Activated CD4-positive, alpha-beta T cell treated with anti-CD3 and anti-CD28 coated beads, Interleukin-2, Interleukin-4, amounts not matched to agents 100 ng/mL and 50 ng/mL, durations not matched to agents 16 hours and 8 hours (primary cell): Measurements from ENCODE around the gene SPTBN4.
"Not testable (repeated sequence)": the region's sequence is repeated elsewhere in the genome, so short reads cannot be mapped to it uniquely, and the experiment has no call there.

Experiments
- DNase-seq: peaks from one replicate; pipeline ENCODE4 v3.0.0-alpha.2; 2020; ENCODE audit warnings: low spot score

The SPTBN4 gene

DNA sequence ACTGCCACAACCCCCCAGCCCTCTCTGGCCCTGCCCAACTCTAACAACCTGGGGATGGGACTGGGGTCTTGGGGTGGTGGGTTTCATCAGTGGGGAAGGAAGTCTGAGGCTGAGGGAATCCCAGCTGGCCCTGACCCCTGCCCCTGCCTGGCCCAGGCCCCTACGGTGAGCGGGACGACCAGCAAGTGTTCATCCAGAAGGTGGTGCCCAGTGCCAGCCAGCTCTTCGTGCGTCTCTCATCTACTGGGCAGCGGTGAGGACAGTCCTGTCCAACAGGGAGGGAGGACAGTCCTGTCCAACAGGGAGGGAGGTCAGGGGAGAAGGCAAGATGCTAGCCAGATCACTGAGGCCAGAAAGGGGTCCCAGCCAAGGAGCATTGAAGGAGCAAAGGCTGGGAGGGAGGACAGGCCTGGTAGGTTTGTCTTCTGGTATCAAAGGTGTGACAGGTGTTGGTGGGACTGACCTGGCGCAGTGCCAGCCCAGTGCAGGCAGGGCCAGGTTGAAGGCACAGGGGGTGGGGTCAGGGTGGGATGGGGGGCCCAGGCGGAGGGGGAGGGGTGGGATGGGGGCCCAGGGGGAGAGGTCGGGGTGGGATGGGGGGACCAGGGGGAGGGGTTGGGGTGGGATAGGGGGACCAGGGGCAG lies 122.2 kb downstream of the SPTBN4 start:
- no peak for DNase-seq

- no peak for DNase-seq
Observed at GRCh38 chr19:40589591-40590429, 123.0 kb downstream of the SPTBN4 start.

DNA sequence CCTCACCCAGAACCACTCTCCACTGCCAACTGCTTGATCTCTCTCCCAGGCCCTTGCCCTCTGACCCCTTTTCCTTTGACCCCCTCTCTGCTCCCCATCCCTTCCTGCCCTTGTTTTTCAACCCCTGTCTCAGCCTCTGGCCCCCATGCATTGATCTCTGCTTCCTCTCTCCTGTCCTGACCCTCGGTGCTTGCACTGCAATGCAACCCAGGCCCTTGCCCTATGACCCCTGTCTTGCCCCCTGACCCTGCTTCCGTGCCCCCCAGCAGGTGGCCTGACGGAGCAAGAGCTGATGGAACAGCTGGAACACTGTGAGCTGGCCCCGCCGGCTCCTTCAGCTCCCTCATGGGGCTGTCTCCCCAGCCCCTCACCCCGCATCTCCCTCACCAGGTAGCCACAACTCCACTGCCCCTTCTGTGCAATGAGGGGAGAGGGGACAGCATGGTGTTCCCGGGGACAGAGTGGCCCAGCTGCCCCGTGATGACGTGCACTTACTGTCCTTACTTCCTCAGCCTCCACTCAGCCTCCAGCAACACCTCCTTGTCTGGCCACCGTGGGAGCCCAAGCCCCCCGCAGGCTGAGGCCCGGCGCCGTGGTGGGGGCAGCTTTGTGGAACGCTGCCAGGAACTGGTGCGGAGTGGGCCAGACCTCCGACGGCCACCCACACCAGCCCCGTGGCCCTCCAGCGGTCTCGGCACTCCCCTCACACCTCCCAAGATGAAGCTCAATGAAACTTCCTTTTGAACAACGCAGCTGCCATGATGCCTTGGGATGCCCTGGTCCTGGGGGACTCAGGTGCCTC lies 123.9 kb downstream of the SPTBN4 start:
- no peak for DNase-seq

DNA sequence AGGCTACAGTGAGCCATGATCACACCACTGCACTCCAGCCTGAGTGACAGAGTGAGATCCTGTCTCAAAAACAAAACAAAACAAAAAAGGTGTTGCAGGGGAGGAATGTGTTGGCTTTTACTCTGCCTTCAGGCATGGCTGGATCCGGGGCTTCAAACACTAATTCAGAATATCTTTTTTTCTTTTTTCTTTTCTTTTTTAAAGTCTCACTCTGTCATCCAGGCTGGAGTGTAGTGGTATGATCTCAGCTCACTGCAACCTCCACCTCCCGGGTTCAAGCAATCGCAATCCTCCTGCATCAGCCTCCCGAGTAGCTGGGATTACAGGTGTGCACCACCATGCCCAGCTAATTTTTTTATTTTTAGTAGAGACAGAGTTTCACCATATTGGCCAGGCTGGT lies 124.9 kb downstream of the SPTBN4 start:
- DNase-seq, result not testable (repeated sequence)

- DNase-seq, result peak; percentile 58
Observed at GRCh38 chr19:40592170-40592569, 125.4 kb downstream of the SPTBN4 start.

DNA sequence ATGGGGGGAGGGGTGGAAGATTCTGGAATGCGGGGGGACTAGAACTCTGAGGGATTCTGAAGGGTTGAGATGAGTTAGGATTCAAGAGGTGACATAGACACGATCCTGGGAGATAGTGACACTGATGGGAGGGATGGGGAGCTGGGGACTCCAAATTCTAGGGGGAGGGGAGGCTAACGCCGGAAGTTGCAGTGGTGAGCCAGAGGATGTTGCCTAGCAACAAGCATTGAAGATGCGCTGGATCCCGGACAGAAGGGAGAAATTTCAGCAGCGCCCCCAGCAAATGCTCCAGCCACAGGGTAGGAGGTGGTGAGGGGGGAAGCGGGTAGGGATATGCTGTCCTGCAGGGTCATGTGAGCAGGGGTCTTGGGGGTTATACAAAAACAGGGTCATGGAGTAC lies 127.5 kb downstream of the SPTBN4 start:
- DNase-seq, result no peak

DNA sequence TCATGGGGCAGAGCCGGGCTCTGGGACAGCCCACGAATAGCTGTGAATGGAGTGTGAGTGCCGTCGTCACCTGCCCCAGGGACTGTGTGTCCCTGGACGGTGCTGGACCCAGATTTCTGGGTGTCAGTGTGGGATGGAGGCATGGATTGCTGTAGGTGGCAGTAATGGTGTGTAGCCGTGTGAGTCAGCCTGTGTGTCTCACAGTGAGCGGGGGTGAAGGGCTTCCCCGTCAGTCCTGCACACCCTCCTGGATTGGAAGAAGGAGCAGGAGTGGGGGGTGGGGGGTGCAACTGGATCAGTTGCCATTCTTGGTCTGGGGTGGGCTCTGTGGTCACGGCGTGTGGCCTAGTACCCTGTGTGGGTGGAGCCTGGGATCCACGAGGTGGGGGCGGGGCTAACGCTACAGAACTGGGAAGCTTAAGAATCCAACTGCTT lies 127.9 kb downstream of the SPTBN4 start:
- DNase-seq, result no peak

- DNase-seq, result no peak
Observed at GRCh38 chr19:40596608-40597328, 130.0 kb downstream of the SPTBN4 start.

GRCh38 chr19:40597329-40597838 lies 130.6 kb downstream of the SPTBN4 start:
- DNase-seq, result no peak

DNA sequence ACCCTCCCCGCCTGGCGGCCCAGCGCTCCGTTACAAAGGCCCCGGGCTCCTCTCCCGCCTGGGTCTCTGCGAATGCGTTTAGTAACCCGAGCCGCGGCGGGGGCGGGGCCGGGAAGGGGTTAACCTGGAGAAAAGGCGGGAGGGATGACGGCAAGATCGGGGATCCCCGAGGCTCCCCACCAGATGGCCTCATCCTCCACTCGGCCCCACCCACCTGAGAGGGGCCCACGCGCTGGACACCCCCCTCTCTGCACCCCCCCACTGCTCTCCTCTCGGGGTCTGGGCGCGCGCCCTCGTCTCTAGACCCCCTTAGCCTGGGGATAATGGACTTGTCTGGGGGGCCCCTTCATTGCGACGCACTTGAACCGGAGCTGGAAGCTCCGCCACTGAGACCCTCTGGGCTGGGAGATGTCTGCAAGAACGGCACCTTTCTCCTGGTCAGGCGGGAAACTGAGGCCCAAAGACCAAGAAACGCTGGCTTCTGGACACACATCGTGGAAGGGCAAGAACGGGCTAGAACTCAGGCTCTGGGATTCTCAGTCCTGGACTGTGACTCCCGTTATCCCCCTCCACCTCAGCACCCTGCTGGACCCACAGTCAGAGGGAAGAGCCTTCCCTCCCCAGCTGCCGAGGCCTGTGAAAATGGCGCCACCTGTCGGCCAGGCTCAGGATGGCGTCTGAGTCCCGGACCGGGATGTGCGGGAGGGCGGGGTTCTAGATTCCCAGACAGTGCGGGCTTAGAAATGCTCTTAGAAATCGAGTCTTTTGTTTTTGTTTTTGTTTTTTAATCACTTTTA lies 131.5 kb downstream of the SPTBN4 start:
- DNase-seq, result peak; percentile 83

- no peak for DNase-seq
Observed at GRCh38 chr19:40598918-40599307, 132.1 kb downstream of the SPTBN4 start.

DNA sequence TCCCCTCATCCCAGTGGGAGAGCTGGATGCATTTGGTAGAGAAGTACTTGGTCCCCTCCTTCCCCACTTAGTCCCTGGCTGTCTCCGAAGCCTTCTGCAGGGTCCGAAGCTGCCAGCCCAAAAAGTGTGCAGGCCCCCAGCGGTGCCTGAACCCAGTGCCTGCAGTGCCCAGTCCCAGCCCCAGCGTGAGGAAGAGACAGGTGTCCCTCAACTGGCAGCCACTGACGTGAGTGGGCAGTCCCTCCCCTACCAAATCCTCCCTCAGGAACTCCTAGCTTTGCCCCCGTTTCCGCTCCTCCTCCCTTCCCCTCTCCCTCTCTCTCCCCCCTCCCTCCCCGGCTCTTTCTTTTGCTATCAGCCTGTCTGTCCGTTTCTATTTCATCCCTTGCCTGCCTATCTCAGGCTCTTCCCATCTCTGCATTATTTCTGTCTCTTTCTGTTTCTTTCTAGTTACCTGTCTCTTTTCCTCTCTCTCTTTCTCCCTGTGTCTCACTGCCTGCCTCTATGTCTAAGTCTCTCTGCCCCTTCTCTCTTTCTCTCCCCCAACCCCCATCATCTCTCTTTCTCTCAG lies 132.6 kb downstream of the SPTBN4 start:
- DNase-seq, result no peak

- no peak for DNase-seq
Observed at GRCh38 chr19:40599902-40600569, 133.2 kb downstream of the SPTBN4 start.

DNA sequence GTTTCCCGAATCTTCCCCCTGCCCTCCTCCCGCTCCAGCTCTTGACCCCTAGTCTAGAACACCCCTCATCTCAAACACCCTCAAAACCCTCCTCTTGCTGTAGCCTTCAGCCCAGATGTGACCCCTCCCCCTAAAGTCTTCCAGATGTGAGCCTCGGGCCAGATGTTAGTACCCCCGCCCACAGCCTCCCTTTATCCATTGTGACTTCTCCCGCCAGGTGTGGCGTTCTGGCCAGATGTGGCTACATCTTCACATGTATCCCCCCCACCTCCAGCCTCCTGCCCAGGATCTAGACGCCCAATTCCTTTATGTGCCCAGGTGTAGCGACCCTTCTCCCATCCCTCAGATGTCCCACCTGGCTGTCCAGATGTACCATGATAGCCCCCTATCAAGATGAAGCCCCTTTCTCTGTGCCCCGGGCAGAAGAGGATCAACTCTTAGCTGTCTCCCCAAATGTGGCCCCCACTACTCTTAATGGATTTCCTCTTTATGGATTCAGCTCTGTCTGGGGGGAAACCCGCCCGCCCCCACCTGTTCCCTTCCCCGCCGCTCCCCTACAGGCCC lies 133.9 kb downstream of the SPTBN4 start:
- DNase-seq, result no peak

GRCh38 chr19:40601134-40601974 lies 134.6 kb downstream of the SPTBN4 start, which contains the start of gene LTBP4:
Gene LTBP4 (plus strand): TSS chr19:40601369. CDS start chr19:40601388, 19 bp downstream.
- no peak for DNase-seq

DNA sequence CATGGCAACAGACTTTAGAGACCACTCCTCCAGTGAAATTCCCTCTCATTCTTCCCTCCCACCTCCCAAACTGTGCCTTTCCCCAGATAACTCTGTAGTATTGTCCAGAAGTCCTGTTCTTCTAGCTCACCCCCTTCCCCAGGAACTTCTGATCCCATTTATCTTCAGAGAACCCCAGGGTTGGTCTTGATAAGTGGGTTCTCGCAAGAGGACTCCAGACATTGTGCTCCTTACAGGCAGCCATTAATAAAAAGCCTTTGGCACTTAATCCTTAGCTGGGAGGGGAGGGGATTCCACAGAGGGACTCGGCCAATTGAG lies 136.2 kb downstream of the SPTBN4 start:
- no peak for DNase-seq

DNA sequence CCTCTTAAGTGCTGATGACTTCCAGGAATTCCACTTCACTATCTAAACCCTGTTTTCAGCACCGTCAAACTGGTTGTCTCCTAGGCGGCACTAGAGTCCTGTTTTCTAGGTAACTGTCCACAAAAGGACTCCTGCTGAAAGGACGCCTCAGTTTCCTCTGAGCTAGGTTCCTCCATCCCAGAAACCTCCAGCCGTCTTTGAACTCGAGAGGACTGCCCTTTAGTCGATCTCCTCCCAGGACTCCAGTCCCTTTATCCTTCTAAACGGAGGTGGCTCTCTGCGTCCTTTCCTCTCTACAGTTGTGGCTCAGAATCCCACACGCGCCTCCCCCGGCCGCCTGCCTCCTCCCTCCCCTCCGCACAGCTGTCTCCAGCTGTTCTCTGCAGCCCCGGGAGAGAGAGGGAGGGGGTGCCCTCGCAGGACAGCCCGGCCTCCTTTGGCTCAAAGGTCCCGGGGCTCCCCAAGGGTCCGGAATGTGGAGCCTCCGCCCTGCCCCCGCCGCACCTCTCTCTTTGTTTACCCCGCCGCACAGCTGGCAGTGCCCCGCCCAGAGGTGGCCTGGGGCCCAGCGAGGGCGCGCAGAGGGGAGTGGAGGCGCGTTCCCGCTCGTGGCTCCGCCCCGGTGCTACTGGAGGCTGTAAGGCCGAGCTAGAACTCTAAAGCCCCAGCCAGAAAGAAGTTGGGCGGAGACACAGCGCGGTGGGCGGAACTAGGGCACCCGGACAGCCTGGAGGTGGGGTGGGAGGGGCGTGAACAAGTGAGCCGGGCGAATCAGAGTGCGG lies 136.8 kb downstream of the SPTBN4 start:
- DNase-seq, result peak; percentile 97

GRCh38 chr19:40604171-40604646 lies 137.4 kb downstream of the SPTBN4 start:
- DNase-seq, result no peak
